Sigmoid colon (tissue), 7 donors: ENCODE results near the gene PTBP2. TPM values are rescaled to one million over a fixed set of nuclear protein-coding genes. Genes with fewer than 3 reads are reported as not detected.
A peak's percentile ranks its signal among the peaks of the same experiment; 100 is the strongest.

ENCODE experiments used
- DNase-seq: peaks from one replicate; pipeline ENCODE4 v3.0.0-alpha.2; 2019
- H3K27ac ChIP-seq, 4 donors: fragments of 200-600 bp; sonication (generic); one replicate each; pipeline ENCODE4 v1.5.1; 2016 to 2019; ENCODE audit warnings: mild to moderate bottlenecking in 1 of 4
- H3K27me3 ChIP-seq, 3 donors: fragments of 200-600 bp; sonication (generic); one replicate each; pipeline ENCODE4 v1.5.1; 2019; ENCODE audit warnings: mild to moderate bottlenecking in 1 of 3
- H3K36me3 ChIP-seq, 4 donors: fragments of 200-600 bp; sonication (generic); one replicate each; pipeline ENCODE4 v1.5.1; 2016 to 2019
- H3K4me1 ChIP-seq, 4 donors: fragments of 200-600 bp; sonication (generic); one replicate each; pipeline ENCODE4 v1.5.1; 2017 to 2019
- H3K4me3 ChIP-seq, 4 donors: fragments of 200-600 bp; sonication (generic); one replicate each; pipeline ENCODE4 v1.5.1; 2017 to 2019; ENCODE audit warnings: mild to moderate bottlenecking in 2 of 4, moderate library complexity in 1 of 4
- H3K9me3 ChIP-seq, 4 donors: fragments of 200-600 bp in 3 of 4; sonication (generic) in 3 of 4; one replicate each; pipeline versions ENCODE4 v1.5.1 to v1.6.1; 2013 to 2019
- EP300 ChIP-seq, 4 donors: sonication (generic); formaldehyde crosslinking; IDR thresholded peaks; one replicate each; pipeline ENCODE4 v1.6.1; 2017; ENCODE audit warnings: antibody characterized with exemption in 4 of 4
- POLR2A ChIP-seq, 2 donors: fragments of 450-650 bp; IDR thresholded peaks; one replicate each; pipeline ENCODE4 v1.6.1; 2016; ENCODE audit warnings: antibody characterized with exemption in 2 of 2, mild to moderate bottlenecking in 2 of 2, moderate library complexity in 2 of 2
- POLR2AphosphoS5 ChIP-seq, 4 donors: sonication (generic); formaldehyde crosslinking; IDR thresholded peaks; one replicate each; pipeline ENCODE4 v1.6.1; 2017; ENCODE audit warnings: antibody characterized with exemption in 4 of 4
- WGBS, 2 donors: extraction: QIAGEN DNeasy Blood & Tissue Kit; methylation state at CpG; one replicate each; pipeline ENCODE4 v1.1.7; 2013; 5-methylcytosine and 5-hydroxymethylcytosine counted together
- intact Hi-C: fragments of 100-400 bp; cut with DNase I; formaldehyde crosslinking; loops from one replicate; pipeline ENCODE4 v1.15.1; 2023
- polyA plus RNA-seq, 3 donors: library from polyadenylated mRNA; stranded (reverse); fragments of 200-250 nt; gene quantifications; one replicate each; pipeline ENCODE4 v1.2.3, GENCODE V29; 2013
- total RNA-seq, 4 donors: library from RNA; depleted of rRNA; stranded (reverse); fragments of >200 nt; gene quantifications; one replicate each; pipeline ENCODE4 v1.1.0, GENCODE V29; 2016
- TF ChIP-seq, protein P1 (sequence below), 4 experiments: fragments of 450-650 bp in 3 of 4; fragments of 200-600 bp in 1 of 4; IDR thresholded peaks; one replicate each; pipeline ENCODE4 v1.5.1; 2016 to 2019; ENCODE audit warnings: antibody characterized with exemption in 4 of 4, mild to moderate bottlenecking in 3 of 4, moderate library complexity in 2 of 4
- donor health status: healthy with polysubstance abuse.
- donor health status: Bipolar disorder and iron deficiency.
- donor health status: healthy.

PTBP2 gene
- total and polyA plus RNA-seq, 7 donors: 3.0 to 201 (median 136) TPM

DNA sequence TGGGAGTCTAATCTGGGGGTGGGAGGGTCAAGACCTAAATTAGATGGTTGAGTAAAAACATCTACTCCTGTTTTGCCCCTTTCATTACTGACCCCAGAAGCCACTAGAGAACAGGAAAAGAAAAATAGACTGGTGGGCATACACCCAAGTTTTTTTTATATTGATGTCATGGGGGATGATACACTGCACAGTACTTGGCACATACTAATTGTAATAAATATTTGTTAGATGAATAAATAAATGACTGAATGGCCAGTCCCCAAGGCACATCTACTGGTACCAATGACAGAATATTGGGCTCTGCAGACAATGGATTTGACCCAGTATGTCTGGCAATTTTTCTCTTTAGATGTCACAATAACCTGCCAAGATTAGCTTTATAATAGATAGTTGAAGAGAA is 36.8 kb upstream of the PTBP2 start:
- TF ChIP-seq, protein P1, sequence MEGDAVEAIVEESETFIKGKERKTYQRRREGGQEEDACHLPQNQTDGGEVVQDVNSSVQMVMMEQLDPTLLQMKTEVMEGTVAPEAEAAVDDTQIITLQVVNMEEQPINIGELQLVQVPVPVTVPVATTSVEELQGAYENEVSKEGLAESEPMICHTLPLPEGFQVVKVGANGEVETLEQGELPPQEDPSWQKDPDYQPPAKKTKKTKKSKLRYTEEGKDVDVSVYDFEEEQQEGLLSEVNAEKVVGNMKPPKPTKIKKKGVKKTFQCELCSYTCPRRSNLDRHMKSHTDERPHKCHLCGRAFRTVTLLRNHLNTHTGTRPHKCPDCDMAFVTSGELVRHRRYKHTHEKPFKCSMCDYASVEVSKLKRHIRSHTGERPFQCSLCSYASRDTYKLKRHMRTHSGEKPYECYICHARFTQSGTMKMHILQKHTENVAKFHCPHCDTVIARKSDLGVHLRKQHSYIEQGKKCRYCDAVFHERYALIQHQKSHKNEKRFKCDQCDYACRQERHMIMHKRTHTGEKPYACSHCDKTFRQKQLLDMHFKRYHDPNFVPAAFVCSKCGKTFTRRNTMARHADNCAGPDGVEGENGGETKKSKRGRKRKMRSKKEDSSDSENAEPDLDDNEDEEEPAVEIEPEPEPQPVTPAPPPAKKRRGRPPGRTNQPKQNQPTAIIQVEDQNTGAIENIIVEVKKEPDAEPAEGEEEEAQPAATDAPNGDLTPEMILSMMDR (IDR thresholded peaks at IDR 0.05): no peak
- TF ChIP-seq EP300 (IDR thresholded peaks at IDR 0.05) (no peak), POLR2A (IDR thresholded peaks at IDR 0.05) (no peak), POLR2AphosphoS5 (IDR thresholded peaks at IDR 0.05) (peak in 2 of 4 donors; percentile 45 to 60)
- no peak for DNase-seq
- no peaks in the 10 kb centered on the region for H3K36me3 ChIP-seq
- H3K27me3 ChIP-seq: no peaks in the 10 kb centered on the region
- peaks cover 0 to 33% (median 29%) of the 10 kb centered on the region in 4 donors for H3K4me1 ChIP-seq
- intact Hi-C loops: no loop called here
- H3K9me3 ChIP-seq: no peaks in the 10 kb centered on the region
- no peak overlapping the region for H3K4me3 ChIP-seq
- peak overlapping the region in 2 of 4 donors; percentile 20 to 33 for H3K27ac ChIP-seq

- TF ChIP-seq POLR2AphosphoS5 (IDR thresholded peaks at IDR 0.05) (no peak), EP300 (IDR thresholded peaks at IDR 0.05) (no peak), POLR2A (IDR thresholded peaks at IDR 0.05) (no peak)
- TF ChIP-seq, protein P1 (IDR thresholded peaks at IDR 0.05): no peak
- H3K9me3 ChIP-seq: no peaks in the 10 kb centered on the region
- 31 to 51% methylated on average over 1 of the region's 1 CpG for WGBS, 2 donors
- intact Hi-C loops: no loop called here
- H3K27me3 ChIP-seq: no peaks in the 10 kb centered on the region
- peaks cover 0 to 33% (median 26%) of the 10 kb centered on the region in 4 donors for H3K4me1 ChIP-seq
- no peak overlapping the region for H3K27ac ChIP-seq
- no peak overlapping the region for H3K4me3 ChIP-seq
- no peak for DNase-seq
- no peaks in the 10 kb centered on the region for H3K36me3 ChIP-seq
Observed at GRCh38 chr1:96688767-96689166, 32.8 kb upstream of the PTBP2 start.

GRCh38 chr1:96695954-96696353 is 25.6 kb upstream of the PTBP2 start:
- no peak for DNase-seq
- no peaks in the 10 kb centered on the region for H3K27me3 ChIP-seq
- H3K9me3 ChIP-seq: no peaks in the 10 kb centered on the region
- H3K36me3 ChIP-seq: no peaks in the 10 kb centered on the region
- H3K4me1 ChIP-seq: no peaks in the 10 kb centered on the region
- intact Hi-C loops: no loop called here
- 87 to 90% methylated on average over 3 of the region's 3 CpGs for WGBS, 2 donors
- H3K27ac ChIP-seq: no peak overlapping the region
- H3K4me3 ChIP-seq: no peak overlapping the region
- TF ChIP-seq POLR2A (IDR thresholded peaks at IDR 0.05): no peak
- no peak for TF ChIP-seq EP300 (IDR thresholded peaks at IDR 0.05)
- TF ChIP-seq POLR2AphosphoS5 (IDR thresholded peaks at IDR 0.05): no peak
- TF ChIP-seq, protein P1 (IDR thresholded peaks at IDR 0.05): no peak

- TF ChIP-seq POLR2AphosphoS5 (IDR thresholded peaks at IDR 0.05) (no peak), EP300 (IDR thresholded peaks at IDR 0.05) (no peak), POLR2A (IDR thresholded peaks at IDR 0.05) (no peak)
- TF ChIP-seq, protein P1 (IDR thresholded peaks at IDR 0.05): no peak
- WGBS, 2 donors: 58 to 75% methylated on average over 5 of the region's 5 CpGs
- H3K36me3 ChIP-seq: no peaks in the 10 kb centered on the region
Observed at GRCh38 chr1:96698342-96698983, 23.1 kb upstream of the PTBP2 start.

DNA sequence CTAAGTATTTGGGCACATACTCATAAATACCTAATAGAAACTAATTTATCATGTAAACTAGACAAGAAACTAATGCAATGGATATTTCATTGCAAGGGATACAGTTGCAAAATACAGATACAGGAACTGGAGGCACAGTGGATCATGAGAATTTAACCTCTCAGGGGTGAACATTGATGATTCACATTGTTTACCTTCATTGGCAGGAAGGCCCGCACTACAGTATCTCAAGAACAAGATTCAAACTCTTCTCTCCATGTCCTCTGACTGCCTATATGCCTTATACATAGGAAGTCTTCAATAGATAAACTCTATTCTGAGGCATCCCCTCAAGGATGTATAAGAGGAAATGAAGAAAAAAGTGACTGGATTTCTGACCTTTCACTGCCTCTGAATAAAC is 18.4 kb upstream of the PTBP2 start:
- H3K27me3 ChIP-seq: no peaks in the 10 kb centered on the region
- intact Hi-C loops: no loop called here
- H3K36me3 ChIP-seq: no peaks in the 10 kb centered on the region
- H3K27ac ChIP-seq: no peak overlapping the region
- TF ChIP-seq POLR2A (IDR thresholded peaks at IDR 0.05): no peak
- TF ChIP-seq POLR2AphosphoS5 (IDR thresholded peaks at IDR 0.05): no peak
- TF ChIP-seq, protein P1 (IDR thresholded peaks at IDR 0.05): no peak
- no peak for TF ChIP-seq EP300 (IDR thresholded peaks at IDR 0.05)
- H3K9me3 ChIP-seq: no peaks in the 10 kb centered on the region
- DNase-seq: no peak
- H3K4me3 ChIP-seq: no peak overlapping the region
- WGBS, 2 donors: 83 to 86% methylated on average over 1 of the region's 1 CpG
- H3K4me1 ChIP-seq: no peaks in the 10 kb centered on the region

More at GRCh38 chr1:96698342-96698983, 23.1 kb upstream of the PTBP2 start:
- Histone ChIP-seq H3K9me3 (no peaks in the 10 kb centered on the region), H3K27me3 (no peaks in the 10 kb centered on the region), H3K4me1 (no peaks in the 10 kb centered on the region), H3K4me3 (no peak overlapping the region), H3K27ac (no peak overlapping the region)
- DNase-seq: no peak
- intact Hi-C loops: no loop called here
